NCI-H146 (cell line): ENCODE measurements around the gene RAMP2.
"Not testable (repeated sequence)": the region's sequence is repeated elsewhere in the genome, so short reads cannot be mapped to it uniquely, and the experiment has no call there.

Source experiments
- DNase-seq: peaks from one replicate; lab custom pipeline; 2025; lab: John Stamatoyannopoulos, UW

Gene RAMP2, protein sequence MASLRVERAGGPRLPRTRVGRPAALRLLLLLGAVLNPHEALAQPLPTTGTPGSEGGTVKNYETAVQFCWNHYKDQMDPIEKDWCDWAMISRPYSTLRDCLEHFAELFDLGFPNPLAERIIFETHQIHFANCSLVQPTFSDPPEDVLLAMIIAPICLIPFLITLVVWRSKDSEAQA

DNA sequence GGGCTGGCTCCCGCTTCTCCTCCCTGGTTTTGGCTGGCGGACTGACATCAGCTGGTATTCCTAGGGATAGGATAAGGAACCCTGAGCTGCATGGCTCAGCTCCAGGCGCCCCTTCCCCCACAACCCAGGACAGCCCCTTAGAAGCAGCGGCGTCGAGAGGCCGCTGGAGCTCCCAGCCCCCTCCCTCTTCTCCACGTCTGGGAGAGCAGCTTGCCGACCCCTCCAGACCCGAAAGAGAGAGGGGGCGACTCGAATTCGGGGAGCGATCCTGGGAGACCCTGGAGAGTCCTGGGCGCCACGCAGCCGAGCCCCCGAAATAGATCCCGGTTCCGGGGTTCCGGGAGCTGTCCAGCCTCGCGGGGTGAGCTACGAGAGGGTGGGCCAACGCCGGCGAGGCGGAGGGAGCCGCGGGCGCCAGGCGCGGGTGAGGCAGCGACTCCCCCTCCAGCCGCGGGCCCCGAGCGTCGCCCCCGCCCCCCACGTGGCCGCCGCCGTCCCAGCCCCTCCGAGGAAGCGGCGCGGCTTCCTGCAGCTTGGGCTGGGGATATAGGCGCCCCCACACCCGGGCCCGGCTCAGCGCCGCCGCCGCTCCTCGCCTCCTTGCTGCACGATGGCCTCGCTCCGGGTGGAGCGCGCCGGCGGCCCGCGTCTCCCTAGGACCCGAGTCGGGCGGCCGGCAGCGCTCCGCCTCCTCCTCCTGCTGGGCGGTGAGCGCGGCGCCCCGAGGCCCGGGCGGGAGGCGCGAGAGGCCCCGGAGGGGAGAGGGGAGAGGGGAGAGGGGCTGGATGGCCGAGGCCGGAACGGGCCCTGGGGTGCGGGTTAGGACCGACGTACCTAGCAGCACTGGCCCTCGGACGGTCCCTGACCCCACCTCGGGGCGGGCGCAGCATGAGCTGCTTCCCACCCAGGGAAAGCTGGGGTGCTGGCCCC, at the start of gene RAMP2:
Gene RAMP2, plus strand, starts transcription at position 576 of the 930 bp plus-strand sequence. Its CDS starts 35 bp downstream, at position 611.
- DNase-seq, result peak; percentile 45

GRCh38 chr17:42720996-42721583, 39.9 kb upstream of the RAMP2 start:
- peak; percentile 80 for DNase-seq

DNA sequence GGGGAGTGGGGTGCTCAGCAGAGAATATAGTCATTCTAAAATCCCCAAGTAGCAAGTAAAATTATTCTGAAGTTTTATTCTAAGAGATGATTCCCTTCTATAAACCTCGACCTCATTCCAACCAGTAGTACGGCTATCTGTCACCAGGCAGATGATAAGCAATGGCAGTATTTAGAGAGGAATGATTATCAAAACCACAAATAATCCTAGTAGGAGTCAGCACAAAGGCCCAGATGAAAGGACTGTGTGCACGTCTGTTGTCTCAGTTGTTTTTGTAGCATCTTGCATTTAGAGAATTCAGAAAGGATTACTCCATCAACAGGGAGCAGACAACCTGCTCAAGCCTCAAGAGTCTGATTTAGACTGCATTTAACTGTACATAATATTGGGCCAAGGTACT, 37.4 kb upstream of the RAMP2 start:
- DNase-seq, result no peak

- DNase-seq, result no peak
These were observed 35.9 kb upstream of the RAMP2 start for GRCh38 chr17:42725143-42725542.

GRCh38 chr17:42740699-42741098, 20.3 kb upstream of the RAMP2 start:
- no peak for DNase-seq

- DNase-seq, result not testable (repeated sequence)
These were observed 18.1 kb upstream of the RAMP2 start for GRCh38 chr17:42742916-42743315.

GRCh38 chr17:42743595-42744282, 17.3 kb upstream of the RAMP2 start:
- peak; percentile 28 for DNase-seq

DNA sequence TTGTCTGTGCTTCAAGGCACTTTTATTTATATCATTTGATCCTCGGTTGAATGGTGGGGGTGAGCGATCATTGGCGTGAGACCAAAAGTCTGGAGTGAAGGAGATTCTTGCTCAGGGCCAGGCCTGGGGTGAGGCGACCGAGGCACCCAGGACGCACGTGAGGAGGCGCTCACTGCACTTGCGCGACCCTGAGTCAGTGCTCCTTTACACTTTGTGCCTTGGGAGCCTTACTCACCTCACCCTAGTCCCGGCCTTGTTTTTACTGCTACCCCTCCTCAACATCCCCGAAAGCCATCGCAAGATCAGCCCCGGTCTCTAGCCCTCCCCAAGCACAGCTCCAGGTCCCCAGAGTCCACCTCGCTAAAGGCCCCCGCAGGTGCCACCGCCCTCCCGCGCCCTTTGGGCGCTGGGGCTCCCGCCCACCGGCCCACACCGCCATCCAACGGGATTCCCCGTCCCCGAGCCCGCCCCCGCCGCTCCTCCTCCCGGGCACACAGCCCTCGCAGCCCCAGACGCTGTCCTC, 16.7 kb upstream of the RAMP2 start:
- peak; percentile 90 for DNase-seq

DNA sequence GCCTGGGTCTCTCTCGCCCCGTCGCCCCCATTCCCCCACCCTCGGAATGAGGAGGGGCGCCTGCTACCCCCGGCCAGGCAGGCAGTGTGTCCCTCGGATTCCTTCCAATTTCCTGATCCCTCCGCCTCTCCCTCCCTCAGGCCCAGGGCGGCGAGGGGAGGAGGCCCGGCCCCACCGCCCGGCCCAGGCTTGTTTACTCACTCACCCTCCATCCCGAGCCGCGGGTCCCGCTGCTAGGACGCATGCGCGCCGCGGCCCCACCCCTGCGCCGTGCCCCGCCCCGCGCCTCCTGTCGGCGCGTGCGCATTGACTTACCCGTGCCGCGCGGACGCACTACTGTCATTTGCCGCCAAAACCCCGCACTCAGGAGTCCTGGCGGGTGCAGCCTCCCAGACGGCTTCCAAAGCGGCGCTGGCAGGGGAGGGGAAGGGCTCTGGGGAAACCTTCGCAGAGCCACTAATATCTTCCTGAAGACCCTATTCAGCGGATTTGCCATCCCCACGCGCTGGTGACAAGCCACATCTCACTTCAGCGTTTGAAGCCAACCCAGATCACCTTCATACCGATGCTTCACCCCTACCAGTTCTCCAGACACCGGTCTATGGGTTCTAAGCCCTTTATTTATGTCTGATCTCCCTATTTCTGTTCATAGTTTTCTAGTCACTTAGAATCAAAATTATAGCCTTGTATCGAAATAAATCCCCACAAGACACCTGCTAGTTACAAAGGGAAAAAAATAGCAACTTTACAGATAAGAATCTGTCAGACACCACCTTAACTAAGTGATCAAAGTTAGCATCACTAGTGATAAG, 16.0 kb upstream of the RAMP2 start, which contains the start of gene EZH1:
Gene EZH1, minus strand, starts transcription at position 235 of the 812 bp plus-strand sequence. CDS start 16,099 bp downstream, outside the sequence.
- peak; percentile 94 for DNase-seq

- DNase-seq, result no peak
These were observed 12.7 kb upstream of the RAMP2 start for GRCh38 chr17:42748202-42748907.

DNA sequence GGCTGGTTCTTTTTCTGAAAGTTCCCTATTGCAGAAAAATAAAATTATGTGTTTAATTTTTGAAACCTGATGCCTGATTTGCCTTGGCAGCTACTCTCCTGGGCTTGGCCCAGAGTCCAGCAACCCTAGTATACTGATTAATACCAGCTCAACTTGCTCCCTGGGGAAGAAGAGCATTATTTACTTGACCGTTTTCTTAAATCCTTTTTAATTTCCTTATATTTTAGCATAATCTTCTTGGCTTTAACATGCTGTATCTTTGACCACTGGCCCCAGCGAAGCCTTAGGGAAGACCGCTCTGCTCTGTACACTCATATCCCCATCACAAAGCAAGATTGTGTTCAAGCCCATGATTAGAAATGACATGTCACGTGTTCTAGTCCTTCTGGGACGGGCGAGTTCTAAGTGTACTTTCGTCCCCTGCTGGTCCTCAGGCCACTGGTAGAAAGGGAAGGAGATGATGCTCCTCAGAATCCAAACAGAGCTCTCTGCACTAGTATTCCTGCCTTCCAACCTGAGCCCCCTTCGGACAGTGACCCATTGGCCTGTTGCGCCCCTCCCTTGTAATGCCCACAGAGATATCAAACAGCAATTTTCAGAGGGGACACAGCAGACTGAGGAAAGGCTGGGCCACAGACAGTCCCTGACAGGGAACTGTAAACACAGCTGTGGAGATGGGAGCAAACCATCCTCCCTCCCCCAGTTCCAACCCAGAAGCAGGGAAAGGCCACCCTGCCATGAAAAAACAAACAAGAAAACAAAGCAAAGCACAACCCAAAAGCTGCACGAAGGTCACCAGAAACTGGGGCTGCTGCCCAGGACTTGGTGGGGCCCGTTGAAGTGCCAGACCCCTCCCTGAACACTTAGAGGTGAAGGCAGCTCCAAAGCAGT, 11.9 kb upstream of the RAMP2 start:
- peak; percentile 29 for DNase-seq

- DNase-seq, result no peak
These were observed 10.2 kb upstream of the RAMP2 start for GRCh38 chr17:42750739-42751344.

DNA sequence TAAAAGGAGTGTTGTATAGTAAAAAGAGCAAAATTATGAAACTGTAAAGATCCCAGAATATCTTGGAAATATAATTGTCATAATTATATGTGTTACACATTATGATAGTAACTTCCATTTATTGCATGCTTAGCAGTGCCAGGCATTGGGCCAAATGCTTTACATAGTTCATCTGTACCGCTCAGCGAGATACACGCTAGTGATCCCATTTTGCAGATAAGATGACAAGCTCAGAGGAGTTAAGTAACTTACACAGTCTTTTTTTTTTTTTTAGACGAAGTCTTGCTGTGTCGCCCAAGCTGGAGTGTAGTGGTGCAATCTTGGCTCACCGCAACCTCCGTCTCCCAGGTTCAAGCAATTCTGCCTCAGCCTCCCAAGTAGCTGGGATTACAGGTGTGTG, 9.4 kb upstream of the RAMP2 start:
- no peak for DNase-seq

DNA sequence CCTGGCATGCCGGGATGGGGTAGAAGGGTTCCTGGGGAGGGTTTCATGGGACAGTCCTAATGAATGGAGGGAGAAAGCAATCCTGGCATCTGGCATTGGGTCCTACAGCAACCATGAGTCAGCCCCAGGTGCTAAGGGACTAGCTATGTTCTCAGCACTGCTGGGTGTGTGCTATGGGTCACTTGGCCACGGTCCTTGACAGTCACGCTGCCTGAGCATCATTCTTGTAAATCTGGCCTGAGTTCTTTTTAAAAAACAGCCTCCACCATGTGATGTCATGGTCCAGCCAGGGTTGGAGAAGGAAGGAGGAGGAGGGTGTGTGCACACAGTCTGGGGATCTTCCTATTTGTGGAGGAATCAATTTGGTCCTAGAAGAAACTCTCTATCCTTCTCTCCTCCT, 6.2 kb upstream of the RAMP2 start:
- no peak for DNase-seq

- DNase-seq, result no peak
These were observed 910 bp upstream of the RAMP2 start for GRCh38 chr17:42759982-42760651.

DNA sequence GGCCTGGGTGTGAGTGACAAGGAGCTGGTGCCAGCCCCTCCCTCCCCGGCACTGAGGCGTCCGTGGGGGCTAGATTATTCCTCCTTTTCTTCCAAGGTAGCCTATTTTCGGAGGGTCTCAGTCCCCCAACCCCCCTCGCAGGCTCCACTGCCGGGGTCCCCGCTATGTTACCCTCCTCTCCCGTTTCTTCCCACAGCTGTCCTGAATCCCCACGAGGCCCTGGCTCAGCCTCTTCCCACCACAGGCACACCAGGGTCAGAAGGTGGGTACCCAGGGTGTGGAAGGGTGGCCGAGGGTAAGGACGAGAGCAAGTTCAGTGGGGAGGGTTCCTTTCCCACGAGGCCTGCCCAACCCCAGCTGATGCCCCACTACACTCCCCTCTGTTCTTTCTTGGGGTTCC, 611 bp downstream of the RAMP2 start:
- no peak for DNase-seq

DNA sequence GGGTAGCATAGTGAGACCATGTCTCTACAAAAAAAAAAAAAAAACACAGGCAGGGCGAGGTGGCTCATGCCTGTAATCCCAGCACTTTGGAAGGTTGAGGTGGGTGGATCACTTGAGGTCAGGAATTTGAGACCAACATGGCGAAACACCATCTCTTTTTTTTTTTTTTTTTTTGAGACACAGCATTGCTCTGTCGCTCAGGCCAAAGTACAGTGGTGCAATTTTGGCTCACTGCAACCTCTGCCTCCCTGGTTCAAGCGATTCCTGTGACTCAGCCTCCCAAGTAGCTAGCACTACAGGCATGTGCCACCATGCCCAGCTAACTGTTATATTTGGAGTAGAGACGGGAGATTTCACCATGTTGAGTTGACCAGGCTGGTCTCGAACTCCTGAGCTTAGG, 5.1 kb downstream of the RAMP2 start:
- DNase-seq, result no peak

GRCh38 chr17:42767512-42767911, 6.5 kb downstream of the RAMP2 start:
- DNase-seq, result no peak
